ENCODE data around the gene APRT.

DNA sequence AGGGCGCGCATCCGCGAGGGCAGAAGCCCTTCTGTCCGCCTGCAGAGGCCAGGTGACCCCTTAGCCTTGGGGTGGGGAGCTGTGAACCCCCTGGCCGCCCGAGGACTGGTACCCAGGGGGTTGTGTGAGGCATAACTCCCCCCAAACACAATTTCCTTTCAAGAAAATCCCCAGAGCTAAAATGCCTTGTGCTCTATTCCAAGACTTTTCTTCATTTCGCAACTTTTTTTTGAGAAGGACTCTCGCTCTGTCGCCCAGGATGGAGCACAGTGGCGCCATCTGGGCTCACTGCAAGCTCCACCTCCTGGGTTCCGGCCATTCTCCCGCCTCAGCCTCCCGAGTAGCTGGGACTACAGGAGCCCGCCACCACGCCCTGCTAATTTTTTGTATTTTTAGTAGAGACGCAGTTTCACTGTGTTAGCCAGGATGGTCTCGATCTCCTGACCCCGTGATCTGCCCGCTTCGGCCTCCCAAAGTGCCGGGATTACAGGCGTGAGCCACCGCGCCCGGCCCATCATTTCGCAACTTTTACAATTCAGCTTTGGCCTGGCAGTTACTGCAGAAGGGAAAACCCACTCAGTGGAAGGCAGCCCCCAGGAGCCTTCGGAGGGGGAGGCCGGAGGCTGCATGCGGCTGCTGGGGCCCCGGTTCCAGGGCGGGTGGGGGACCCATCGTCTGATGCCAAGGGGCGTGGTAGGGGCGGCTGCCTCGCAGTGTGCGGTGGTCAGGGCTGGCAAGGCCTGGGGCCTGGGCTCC lies 963 bp upstream of the APRT start:
- TF ChIP-seq, protein P1, sequence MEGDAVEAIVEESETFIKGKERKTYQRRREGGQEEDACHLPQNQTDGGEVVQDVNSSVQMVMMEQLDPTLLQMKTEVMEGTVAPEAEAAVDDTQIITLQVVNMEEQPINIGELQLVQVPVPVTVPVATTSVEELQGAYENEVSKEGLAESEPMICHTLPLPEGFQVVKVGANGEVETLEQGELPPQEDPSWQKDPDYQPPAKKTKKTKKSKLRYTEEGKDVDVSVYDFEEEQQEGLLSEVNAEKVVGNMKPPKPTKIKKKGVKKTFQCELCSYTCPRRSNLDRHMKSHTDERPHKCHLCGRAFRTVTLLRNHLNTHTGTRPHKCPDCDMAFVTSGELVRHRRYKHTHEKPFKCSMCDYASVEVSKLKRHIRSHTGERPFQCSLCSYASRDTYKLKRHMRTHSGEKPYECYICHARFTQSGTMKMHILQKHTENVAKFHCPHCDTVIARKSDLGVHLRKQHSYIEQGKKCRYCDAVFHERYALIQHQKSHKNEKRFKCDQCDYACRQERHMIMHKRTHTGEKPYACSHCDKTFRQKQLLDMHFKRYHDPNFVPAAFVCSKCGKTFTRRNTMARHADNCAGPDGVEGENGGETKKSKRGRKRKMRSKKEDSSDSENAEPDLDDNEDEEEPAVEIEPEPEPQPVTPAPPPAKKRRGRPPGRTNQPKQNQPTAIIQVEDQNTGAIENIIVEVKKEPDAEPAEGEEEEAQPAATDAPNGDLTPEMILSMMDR (conservative IDR thresholded peaks at IDR 0.05 in 1 of 2, IDR thresholded peaks at IDR 0.05 in 1 of 2; ENCODE audit: extremely low read depth in 1 of 2, insufficient read depth in 1 of 2, low read depth in 1 of 2, low read length in 2 of 2): no peak
- no peak for TF ChIP-seq EZH2 (IDR thresholded peaks at IDR 0.05; ENCODE audit: borderline replicate concordance, low read length)
